AG10803 (cell line): ENCODE data around the gene ADAMTS5.

Source experiments
- DNase-seq: peaks from one replicate; pipeline ENCODE4 v3.0.0; 2010; ENCODE audit warnings: low read depth
- H3K4me3 ChIP-seq: 2 replicates; pipeline ENCODE4 v1.5.1; 2011; ENCODE audit warnings: mild to moderate bottlenecking, low read length, control low read depth
- CTCF ChIP-seq: conservative IDR thresholded peaks from 2 replicates; pipeline ENCODE4 v1.5.1; 2011; ENCODE audit warnings: mild to moderate bottlenecking, low read length, control low read depth, inconsistent platforms

Gene ADAMTS5

GRCh38 chr21:26888931-26889330 is 78.0 kb downstream of the ADAMTS5 start:
- no peak for DNase-seq
- no peak for TF ChIP-seq CTCF
- H3K4me3 ChIP-seq: no peak overlapping the region

DNA sequence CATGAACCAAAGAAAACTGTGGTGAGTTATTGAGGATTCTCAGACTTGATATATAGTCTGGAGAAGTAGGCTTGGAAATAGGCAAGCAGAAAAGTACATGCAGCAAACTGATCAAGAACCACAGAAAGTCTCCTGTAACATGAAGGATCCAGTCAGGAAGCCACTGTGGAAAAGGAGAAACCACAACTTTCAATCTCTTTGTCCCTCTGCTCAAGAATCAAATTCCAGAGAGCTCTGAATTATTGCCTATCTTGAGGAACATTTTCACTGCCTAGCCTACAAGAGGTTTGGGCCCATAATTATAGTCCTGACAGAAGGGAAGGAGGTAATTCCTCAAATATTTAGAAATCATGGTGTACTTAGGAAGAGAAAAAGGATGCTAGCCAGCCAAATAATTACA is 78.6 kb downstream of the ADAMTS5 start:
- TF ChIP-seq CTCF: no peak
- peak; percentile 73 for DNase-seq
- no peak overlapping the region for H3K4me3 ChIP-seq

- DNase-seq: peak; percentile 56
Measured at GRCh38 chr21:26887251-26887650, 79.6 kb downstream of the ADAMTS5 start.

DNA sequence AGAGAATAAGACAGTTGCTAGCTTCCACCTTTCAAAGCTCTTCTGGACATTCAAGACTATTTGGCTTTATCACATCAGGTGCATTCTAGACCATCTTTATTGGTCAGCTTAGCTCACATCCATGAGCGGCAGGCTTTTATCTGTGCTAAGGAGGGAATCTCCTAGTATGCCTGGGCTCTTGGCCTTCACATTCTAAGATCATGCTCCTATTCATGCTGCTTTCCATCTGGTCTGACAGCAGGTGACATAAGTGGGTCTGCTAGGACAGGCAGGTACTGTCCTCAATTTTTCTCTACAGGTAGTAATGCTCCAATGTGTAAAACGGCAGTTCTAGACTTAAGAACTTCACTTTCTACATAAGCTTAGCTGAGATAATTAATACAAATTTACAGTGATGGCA is 82.5 kb downstream of the ADAMTS5 start:
- no peak for TF ChIP-seq CTCF
- no peak overlapping the region for H3K4me3 ChIP-seq
- no peak for DNase-seq

More at GRCh38 chr21:26887251-26887650, 79.6 kb downstream of the ADAMTS5 start:
- no peak overlapping the region for H3K4me3 ChIP-seq
- TF ChIP-seq CTCF: no peak

DNA sequence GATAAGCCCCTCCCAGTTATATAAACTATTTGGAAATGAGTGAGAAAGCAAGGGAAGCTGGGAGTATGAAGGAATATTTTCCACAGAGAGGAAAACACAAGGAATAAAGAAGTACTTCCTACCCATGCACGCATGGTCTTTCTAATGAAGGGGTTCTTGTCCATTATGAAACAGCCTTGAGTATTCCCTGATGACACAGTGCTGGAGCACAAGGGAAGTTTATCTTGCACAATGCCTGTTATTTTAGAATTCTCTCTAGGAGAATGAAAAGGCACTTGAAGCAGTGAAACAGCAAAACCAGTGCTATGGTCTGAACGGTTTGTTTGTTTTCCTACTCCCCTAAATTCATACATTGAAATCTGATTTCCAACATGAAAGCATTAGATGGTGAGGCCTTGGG is 83.1 kb downstream of the ADAMTS5 start:
- peak; percentile 20 for DNase-seq
- H3K4me3 ChIP-seq: no peak overlapping the region
- TF ChIP-seq CTCF: no peak

GRCh38 chr21:26881504-26882228 is 85.2 kb downstream of the ADAMTS5 start:
- H3K4me3 ChIP-seq: no peak overlapping the region
- TF ChIP-seq CTCF: peak; percentile 56
- peak; percentile 28 for DNase-seq

DNA sequence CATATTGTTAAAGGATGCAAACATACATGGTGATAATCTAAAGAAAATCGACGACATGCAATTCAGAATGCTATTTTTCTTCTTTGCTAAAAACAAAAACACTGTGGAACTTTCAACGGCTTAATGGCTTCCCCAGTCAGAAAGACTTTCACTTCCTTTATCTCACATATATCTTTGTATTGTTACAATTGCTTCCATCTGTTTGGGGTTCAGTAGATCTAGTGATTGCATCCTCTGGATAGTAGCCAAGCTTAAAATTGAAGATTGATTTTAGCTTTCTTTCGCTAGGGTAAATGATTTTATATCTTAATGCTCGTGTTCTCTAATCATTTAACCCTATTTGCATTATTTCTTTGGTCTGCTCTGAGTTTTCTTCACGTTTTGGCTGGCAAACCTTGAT is 89.9 kb downstream of the ADAMTS5 start:
- TF ChIP-seq CTCF: no peak
- no peak for DNase-seq

More for the DNA sequence above, 89.9 kb downstream of the ADAMTS5 start:
- H3K4me3 ChIP-seq: no peak overlapping the region
